ENCODE data around the gene MLST8. TPM values are rescaled to one million over a fixed set of nuclear protein-coding genes. Genes with fewer than 3 reads are reported as not detected.

Gene MLST8
- total RNA-seq, 2 donors from 2014 or later: 32.4 to 59.0 TPM

- Histone ChIP-seq H3K4me3 (no peak overlapping the region), H3K9me3 (no peaks in the 10 kb centered on the region), H3K27me3 (no peaks in the 10 kb centered on the region), H3K36me3 (replicated peaks in 1 of 2; ENCODE audit: insufficient read depth in 1 of 2, low read depth in 2 of 2) (no peaks in the 10 kb centered on the region), H3K4me1 (peaks cover 46% of the 10 kb centered on the region), H3K27ac (peak overlapping the region in 2 of 4 donors; percentile 72 to 76)
- DNase-seq (no peak), ATAC-seq (no peak)
- no peak for TF ChIP-seq POLR2A (IDR thresholded peaks at IDR 0.05)
- TF ChIP-seq CTCF (IDR thresholded peaks at IDR 0.05): no peak
- WGBS, 2 donors: 86 to 87% methylated on average over 14 to 15 of the region's 15 CpGs
- intact Hi-C loops (cut with DNase I): no loop called here
Measured at GRCh38 chr16:2158262-2158638, 47.0 kb upstream of the MLST8 start.

GRCh38 chr16:2159175-2159838 is 45.9 kb upstream of the MLST8 start:
- ATAC-seq (no peak), DNase-seq (no peak)
- no peaks in the 10 kb centered on the region for H3K36me3 ChIP-seq (replicated peaks in 1 of 2; ENCODE audit: insufficient read depth in 1 of 2, low read depth in 2 of 2)
- H3K27me3 ChIP-seq: no peaks in the 10 kb centered on the region
- intact Hi-C loops (cut with DNase I): no loop called here
- H3K27ac ChIP-seq: peak overlapping the region in 2 of 4 donors; percentile 0 to 38
- H3K4me1 ChIP-seq: peaks cover 36% of the 10 kb centered on the region
- TF ChIP-seq POLR2A (IDR thresholded peaks at IDR 0.05) (no peak), CTCF (IDR thresholded peaks at IDR 0.05) (no peak)
- no peak overlapping the region for H3K4me3 ChIP-seq
- WGBS, 2 donors: 74 to 91% methylated on average over 13 to 22 of the region's 24 CpGs
- H3K9me3 ChIP-seq: no peaks in the 10 kb centered on the region

GRCh38 chr16:2160915-2161551 is 44.2 kb upstream of the MLST8 start:
- H3K9me3 ChIP-seq: no peaks in the 10 kb centered on the region
- H3K36me3 ChIP-seq (replicated peaks in 1 of 2; ENCODE audit: insufficient read depth in 1 of 2, low read depth in 2 of 2): no peaks in the 10 kb centered on the region
- H3K27ac ChIP-seq: peak overlapping the region in 1 of 4 donors; percentile 46
- H3K4me3 ChIP-seq: no peak overlapping the region
- intact Hi-C loops (cut with DNase I): no loop called here
- no peaks in the 10 kb centered on the region for H3K27me3 ChIP-seq
- TF ChIP-seq CTCF (IDR thresholded peaks at IDR 0.05) (no peak), POLR2A (IDR thresholded peaks at IDR 0.05) (no peak)
- peaks cover 36% of the 10 kb centered on the region for H3K4me1 ChIP-seq
- WGBS, 2 donors: 79 to 84% methylated on average over 13 to 17 of the region's 20 CpGs
- DNase-seq (peak in 2 of 4 donors; percentile 26 to 40), ATAC-seq (no peak)

GRCh38 chr16:2161911-2162310 is 43.3 kb upstream of the MLST8 start:
- Histone ChIP-seq H3K4me3 (no peak overlapping the region), H3K27me3 (no peaks in the 10 kb centered on the region), H3K27ac (peak overlapping the region in 1 of 4 donors; percentile 44), H3K36me3 (replicated peaks in 1 of 2; ENCODE audit: insufficient read depth in 1 of 2, low read depth in 2 of 2) (no peaks in the 10 kb centered on the region), H3K4me1 (peaks cover 28% of the 10 kb centered on the region), H3K9me3 (no peaks in the 10 kb centered on the region)
- intact Hi-C loops (cut with DNase I): no loop called here
- ATAC-seq (no peak), DNase-seq (no peak)
- WGBS, 2 donors: 87% methylated on average over 10 of the region's 10 CpGs; no CpG with 5 or more reads in 1 of the 2 donors
- TF ChIP-seq POLR2A (IDR thresholded peaks at IDR 0.05) (no peak), CTCF (IDR thresholded peaks at IDR 0.05) (no peak)

Measured in body of pancreas (tissue), 4 donors.